Hepatic stellate cell (primary cell): ENCODE data around the gene GRN.
"Not testable (repeated sequence)": the region's sequence is repeated elsewhere in the genome, so short reads cannot be mapped to it uniquely, and the experiment has no call there.

Experiments
- DNase-seq: peaks from one replicate; pipeline ENCODE4 v3.0.0; 2011; ENCODE audit warnings: low spot score

The GRN gene

DNA sequence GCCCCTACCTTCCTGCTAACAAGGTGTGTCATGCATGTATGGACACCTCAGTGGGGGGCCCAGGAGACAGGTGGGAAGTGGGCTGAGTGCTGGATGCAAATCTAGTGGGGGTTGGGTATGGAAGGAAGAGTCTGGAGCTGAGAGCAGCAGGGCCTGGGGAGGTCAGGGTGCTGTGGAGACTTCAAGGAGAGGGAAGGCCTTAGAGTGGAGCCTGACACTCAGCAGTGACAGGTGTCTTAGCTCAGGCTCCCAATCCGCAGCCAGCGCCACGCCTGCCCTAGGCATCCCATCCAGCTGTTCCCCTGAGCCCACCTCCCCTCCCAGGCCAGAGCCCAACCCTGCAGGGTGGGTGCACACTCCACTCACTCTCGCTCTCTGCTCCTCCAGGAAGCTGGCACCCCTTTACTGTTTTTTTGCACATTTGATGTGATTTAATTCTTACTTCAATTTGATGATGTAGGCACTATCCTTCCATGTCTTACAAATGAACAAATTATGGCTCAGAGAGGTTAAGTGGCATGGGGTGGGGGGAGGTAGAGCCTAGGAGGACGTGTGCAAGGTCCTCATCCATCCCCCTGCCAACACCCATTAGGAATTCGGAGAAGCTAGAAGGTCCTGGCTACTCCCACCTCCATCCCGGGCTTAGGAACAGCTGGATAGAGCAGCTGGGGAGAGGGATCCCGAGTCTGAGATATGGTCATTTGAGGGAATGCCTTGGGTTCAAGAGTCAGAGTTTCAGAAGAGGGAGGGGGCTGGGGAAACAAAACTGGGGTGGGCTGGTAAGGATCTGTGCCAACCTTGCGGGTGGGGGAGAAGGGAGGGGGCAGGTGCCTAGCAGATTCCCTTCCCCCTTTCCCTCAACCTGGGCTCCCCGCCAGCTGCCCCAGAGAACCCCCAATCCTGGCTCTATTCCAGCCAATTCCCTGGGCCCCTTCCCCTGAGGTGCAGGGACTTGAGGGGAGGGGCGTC, 16.5 kb downstream of the GRN start:
- no peak for DNase-seq

DNA sequence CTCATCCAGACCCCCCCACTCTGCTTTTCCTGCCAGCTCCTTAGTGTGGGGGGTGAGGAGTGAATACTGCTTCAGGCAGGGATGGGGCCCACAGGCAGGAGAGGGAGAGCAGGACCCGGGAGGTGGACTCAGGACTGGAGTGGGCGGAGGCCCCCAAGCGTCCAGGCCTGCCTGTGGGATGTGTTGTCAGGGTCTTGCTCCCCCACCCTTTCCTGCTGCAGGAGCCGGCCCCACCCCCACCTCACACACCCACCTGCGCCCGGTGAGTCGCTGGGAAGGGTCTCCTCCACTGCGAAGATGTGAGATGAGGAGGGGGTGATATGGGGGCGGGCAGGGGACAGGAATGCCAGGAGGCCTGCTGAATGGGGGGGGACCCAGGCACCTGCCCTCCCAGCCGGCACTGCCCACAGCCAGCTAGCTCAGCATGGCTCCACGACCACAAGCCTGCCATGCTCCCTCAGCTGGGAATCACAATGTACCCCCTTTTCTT, 17.4 kb downstream of the GRN start:
- DNase-seq, result no peak

DNA sequence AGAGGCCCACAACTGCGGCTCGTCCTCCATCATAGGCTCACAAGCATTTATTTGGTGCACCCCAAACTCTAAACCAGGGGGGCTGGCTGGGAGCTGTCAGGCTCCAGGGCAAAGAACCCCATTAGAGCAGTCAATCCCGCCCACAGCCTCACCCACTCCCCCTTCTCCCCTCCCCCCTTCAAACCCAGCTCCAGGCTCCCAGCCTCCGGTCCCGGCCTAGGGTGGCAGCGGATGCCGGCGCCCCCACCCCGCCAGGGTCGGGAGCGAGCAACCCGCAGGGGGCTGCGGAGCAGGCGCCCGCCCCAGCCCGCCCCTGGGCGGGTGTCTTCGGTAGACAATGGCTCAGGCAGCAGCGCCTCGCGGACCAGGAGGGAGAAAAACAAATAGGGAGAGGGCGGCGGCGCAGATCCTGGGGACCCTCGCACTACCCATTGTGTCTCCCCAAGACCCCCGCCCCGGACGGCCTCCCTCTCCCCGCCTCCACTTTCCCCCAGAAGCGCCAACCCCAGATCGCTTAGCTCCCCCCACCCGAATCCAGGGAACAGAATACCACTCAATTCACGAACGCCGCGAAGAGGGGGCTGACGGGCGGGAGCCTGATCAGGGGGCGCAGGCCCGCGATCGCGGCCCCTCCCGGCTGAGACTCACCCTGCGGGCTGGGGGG, 18.0 kb downstream of the GRN start:
- peak; percentile 52 for DNase-seq

DNA sequence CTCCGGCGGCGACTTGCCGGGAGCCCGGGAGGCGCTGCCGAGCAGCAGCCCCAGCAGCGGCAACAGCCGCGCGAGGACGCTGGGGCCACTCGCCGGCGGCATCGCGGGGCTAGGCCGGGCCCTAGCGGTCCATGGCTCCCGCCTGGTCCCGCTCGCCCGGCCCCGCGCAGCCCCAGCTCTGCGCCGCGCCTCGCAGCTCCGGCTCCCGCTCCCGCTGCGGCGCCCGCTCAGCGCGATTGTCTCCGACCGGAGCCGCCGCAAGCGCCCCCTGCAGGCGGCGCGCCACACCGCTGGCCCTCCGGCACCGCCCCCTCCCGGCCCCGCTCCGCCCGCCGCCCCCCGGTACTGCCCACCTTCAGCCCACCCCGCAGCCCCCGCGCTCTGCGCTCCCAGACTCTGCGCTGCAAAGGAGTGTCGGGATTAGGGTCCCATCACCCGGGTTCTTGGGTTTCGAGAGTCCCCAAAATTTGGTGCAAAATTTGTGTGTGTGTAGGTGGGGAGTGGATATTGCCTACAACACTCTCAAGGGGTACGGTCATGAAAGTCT, 18.6 kb downstream of the GRN start, which contains the start of gene FAM171A2:
Gene FAM171A2, minus strand, starts transcription at position 241 of the 547 bp plus-strand sequence. Its CDS starts 139 bp downstream, at position 102.
- peak; percentile 82 for DNase-seq

DNA sequence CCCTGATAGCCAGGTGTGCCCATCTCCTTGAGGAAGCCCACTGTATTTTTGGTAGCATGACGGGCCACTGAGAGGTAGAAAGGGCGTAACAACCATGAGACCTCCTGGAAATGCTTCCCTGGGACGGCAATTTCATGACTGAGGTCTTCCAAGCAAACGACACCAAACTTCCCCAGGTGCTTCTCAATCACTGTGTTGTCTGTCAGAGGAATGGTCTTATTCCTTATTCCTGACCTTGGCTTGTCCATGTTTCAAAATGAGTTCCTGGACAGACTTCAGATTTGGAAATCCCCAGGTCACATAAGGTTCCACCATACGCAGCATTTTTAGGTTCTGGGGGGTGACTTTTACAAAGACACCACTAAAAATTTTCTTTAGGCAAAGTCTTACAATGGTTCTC, 19.9 kb downstream of the GRN start:
- DNase-seq, result not testable (repeated sequence)

DNA sequence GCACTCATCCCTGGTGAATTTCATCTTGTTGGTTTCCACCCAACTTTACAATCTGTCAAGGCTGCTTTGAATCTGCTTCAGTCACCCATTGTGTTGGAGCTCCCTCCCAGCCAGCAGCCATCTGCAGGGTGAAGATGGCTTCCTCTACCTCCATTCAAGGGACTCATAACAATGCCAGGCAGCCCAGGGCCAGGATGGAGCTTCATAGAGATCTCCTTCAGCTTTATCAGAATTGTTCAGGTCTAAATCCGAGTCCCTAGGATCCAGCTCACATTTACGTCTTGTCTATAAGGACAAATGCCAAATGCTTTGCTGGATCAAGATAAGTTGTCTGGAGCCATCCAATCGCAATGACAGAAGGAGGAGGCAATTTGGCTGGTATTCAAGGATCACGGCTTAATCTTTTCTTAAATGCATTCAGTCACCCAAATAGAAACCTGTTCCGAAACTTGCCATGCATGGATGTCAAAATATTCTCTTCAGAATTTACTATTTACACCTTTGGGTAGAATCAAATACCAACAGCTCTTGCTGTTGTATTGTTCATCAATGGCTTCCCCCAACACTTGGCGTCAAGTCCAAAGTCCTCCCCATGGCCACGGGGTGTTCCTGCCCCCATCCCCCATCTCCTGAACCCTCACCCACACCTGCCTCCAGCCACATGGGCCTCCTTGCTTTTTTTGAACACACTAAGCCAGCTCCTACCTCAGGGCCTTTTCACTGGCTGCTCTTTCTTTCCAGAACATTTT, 22.3 kb downstream of the GRN start:
- DNase-seq, result no peak

DNA sequence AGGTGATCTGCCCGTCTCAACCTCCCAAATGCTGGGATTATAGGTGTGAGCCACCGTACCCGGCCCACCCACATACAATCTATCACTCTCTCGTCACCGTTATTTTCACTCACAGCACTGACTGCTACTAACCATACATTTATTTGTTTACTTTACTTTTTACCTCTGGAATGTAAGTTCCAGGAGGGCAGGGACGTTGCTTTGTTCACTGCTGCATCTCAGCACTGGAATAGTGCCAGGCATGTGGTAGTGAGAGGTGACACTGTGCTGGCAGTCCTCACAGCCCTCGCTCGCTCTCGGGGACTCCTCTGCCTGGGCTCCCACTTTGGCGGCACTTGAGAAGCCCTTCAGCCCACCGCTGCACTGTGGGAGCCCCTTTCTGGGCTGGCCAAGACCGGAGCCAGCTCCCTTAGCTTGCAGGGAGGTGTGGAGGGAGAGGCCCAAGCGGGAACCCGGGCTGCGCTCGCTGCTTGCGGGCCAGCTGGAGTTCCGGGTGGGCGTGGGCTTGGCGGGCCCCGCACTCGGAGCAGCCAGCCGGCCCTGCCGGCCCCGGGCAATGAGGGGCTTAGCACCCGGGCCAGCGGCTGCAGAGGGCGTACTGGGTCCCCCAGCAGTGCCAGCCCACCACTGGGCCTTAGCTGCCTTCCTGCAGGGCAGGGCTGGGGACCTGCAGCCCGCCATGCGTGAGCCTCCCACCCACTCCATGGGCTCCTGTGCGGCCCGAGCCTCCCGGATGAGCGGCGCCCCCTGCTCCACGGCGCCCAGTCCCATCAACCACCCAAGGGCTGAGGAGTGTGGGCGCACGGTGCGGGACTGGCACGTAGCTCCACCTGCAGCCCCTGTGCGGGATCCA, 23.5 kb downstream of the GRN start:
- not testable (repeated sequence) for DNase-seq

DNA sequence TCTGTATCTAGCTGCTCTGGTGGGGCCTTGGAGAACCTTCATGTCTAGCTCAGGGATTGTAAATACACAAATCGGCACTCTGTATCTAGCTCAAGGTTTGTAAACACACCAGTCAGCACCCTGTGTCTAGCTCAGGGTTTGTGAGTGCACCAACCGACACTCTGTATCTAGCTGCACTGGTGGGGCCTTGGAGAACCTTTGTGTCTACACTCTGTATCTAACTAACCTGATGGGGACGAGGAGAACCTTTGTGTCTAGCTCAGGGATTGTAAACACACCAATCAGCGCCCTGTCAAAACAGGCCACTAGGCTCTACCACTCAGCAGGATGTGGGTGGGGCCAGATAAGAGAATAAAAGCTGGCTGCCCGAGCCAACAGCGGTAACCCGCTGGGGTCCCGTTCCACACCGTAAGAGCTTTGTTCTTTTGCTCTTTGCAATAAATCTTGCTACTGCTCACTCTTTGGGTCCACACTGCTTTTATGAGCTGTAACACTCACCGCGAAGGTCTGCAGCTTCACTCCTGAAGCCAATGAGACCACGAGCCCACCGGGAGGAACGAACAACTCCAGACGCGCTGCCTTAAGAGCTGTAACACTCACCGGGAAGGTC, 24.4 kb downstream of the GRN start:
- DNase-seq, result not testable (repeated sequence)

DNA sequence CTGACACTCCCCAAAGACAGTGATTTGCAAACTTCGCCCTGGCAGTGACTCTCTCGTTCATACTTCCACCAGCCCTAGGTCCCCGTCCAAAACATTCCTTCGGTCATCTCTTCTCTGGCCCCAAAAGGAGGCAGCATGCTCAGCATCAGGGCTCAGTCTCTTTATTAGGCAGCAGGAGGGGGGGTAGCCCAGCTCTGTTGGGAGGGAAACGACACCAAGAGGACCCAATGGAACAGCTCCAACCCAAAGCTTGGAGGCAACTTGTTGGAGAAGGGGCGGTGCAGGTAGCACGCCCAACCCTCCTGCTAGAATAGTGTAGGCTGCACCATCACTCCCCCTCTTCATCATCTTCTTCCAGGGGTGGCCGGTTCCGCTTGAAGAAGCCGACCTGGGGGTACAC, 26.9 kb downstream of the GRN start:
- DNase-seq, result no peak

DNA sequence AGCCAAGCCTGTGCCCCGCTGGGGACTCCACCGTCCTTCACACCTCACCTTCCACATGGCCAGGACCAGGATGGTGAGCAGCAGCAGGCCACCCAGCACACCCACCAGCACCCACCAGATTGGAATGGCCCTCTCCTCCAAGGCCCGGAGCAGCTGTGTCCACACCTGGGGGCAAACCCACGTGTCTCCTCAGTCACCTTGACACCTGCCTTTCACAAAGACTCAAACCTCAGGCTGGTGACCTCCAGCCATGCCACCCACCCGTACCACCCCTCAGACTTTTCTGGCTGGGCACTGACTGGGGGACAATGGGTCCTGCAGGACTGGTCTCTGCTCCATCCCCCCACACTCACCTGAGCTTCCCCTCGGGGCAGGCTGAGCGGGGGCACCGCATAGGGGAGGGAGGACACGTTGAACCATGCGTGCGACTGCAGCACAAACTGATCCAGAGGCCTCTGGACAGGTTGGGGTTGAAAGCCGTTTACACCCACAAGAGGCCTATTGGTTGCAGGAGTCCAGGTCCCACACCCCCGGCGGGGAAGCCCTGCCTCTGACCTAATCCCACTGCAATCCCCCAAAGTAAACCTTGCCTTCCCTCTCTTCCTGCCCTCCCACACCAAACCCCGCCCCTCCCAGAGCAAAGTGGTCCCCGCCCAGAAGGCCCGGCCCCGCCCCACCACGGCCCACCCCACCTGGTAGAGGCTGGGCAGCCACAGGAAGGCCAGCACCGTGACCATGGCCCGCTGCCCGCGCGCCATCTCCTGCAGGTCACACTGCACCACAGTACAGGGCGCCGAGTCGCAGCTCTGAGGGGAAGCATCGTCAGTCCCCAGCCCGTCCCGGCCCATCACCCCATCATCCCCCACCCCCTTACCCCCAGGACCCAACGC, 29.4 kb downstream of the GRN start:
- DNase-seq, result no peak

DNA sequence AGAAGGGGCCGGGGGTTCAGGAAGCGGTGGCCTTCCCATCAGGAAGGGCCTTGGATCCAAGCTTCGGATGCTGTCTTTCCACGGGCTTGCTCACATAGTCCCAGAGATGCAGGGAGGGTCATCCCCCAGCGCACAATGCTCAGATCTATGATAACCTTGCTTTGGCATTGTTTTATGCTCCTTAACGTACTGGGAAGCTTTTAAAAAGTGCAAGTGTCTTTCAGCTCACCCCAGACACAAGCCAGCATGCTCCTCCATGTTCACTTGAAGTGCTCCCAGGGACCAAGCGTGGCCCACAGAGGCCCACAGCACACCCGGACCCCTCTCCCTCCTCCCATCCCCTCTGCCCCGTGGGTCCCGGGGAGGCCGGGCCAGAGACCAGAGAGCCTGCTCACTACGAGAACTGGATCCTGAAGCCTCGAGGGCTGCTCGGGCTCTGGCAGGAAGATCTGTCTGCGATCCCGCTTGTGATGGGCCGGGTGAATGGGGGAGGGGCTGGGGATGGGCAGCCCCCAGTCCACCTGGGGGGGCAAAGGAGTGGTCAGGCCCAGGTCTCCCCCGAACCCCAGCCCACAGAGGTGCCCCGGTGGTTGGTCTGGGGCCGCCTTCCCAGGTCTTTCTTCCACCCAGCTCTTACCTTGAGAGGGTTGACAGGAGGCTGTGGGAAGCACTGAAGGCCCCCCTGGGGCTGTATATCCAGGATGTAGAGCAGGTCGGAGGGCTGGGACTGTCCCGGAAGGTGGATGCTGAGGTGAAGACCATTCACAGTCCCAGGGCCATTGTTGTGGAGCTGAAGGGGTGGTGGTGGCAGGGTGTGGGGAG, 30.3 kb downstream of the GRN start:
- DNase-seq, result no peak

DNA sequence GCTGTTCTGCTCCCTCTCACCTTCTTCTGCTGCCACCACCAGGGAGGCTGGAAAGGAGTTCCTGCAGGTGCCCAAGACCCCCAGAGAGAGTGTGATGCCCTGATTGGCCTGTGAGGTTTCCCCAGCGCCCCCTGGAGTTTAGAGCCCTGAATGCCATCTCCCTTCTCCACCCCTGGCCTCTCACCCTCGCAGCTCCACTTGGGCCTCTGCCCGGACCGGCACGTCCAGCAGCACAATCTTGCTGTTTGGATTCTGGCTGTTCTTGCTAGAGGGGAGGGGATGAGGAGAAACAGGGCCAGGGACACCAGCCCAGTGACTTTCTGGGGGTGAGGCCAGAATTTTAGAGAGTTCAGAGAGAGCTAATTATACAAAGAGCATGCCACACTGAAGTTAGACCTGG, 31.0 kb downstream of the GRN start:
- peak; percentile 75 for DNase-seq

DNA sequence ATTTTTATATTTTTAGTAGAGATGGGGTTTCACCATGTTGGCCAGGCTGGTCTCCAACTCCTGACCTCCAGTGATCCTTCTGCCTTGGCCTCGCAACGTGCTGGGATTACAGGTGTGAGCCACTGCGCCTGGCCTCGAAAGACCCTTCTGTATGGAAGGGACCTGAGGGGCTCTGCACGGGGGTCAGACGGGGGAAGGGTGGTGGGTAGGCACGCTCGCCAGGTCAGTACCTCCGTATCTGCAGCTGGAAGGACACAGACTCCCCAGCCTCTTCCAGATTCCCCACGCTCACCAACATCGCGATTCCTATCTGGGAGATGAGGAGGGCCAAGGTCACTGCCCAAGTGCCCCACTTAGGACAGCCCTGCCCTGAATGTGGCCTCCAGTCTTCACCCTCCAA, 31.7 kb downstream of the GRN start:
- DNase-seq, result no peak

DNA sequence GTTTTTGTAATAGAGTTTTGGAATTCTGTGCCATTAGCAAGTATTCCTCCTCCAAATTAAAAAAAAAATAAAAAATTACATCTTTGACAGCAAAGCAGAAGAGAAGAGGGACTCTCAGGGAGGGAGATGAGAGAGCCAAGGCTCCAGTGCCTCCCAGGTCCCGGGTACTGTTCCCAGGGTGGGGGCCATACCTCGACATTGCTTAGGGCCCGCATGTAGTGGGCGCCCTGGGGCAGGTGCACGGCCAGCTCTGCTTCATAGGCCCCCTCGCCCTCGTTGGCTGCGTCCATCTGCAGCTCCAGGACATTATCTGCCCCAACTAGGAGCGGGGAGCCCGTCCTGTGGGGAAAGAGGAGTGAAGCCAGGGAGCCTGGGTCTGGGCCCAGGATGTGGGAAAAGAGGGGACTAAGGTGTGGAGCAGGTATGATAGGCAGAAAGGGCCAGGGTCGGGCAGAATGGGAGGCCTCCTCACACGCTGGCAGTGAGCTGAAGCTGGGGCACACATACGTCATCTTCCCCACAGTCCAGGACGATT, 33.1 kb downstream of the GRN start:
- no peak for DNase-seq

DNA sequence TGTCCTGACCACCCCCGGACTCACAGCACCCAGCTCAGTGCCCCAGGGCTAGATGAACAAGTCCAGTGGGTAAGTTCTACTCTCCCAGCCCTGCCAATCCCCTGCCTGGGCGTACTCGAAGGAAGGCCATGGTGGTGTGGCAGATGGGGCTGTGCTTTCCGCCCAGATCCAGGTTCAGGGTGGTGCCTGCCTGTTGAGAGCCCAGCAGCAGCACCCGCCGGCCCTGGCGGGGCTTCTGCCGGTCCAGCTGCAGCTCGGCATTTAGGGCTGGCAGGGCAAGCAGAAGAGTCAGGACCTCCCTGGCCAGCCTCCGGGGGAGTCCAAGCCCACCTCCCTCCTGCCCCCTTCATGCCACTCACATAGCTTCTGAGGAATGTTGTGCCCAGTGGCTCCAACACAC, 34.8 kb downstream of the GRN start:
- DNase-seq, result no peak

DNA sequence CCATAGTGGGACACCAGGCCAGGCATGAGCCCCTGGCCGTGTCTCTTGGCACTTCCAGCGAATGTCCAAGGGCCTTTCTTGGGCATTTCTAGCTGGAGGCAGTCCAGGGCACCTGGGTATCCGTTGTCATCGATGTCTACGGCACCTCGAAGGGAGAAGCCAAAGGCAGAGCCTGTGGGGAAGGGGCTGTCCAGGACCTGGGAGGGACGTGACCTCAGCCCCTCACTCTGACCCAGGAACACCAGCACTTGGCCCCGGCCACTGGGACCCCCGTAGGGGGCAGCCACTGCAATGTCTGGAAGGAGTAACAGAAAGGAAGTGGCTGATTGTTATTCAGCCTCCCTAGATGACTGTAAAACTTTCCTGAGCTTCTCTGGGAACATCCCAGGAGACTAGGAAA, 35.7 kb downstream of the GRN start:
- no peak for DNase-seq

DNA sequence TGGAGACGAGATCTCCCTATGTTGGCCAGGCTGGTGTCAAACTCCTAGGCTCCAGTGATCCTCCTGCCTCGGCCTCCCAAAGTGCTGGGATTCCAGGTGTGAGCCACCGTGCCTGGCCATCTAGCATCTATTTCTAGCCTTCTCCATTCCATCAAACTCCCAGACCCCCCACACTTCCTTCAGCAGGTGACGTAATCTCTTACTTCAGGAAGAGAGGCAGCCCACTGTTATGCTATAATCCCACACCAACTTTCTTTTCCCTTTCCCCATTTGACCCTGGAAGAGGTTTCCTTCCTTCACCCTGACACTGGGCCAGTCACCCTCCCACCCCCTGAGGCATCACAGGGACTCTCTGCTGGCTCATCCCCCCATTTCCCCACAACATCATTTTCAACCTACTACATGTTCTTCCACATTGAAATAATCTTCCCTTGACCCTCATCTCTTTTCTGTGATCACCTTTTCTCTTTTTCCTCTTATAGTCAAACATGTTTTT, 36.8 kb downstream of the GRN start:
- DNase-seq, result no peak

DNA sequence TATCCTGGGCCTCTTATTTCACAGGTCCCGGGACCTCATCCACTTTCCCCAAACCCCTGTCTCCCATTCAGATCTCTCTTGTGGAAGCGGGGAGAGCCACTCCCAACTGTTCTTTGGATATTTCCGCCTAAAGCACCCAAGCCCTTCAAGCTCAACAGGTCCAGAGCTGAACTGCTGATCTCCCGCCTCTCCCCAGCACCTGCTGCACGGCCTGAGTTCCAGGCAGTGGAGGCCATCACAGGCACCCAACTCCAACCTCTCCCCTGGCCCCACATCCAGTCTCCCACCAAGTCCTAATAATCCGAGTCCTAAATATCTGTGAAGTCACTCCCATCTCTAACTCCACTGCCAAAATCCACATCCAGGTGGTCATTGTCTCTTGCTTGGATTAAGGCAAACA, 37.8 kb downstream of the GRN start:
- no peak for DNase-seq
